DOHH2 (cell line): Measurements from ENCODE around the gene HNF1A.
A peak's percentile ranks its signal among the peaks of the same experiment; 100 is the strongest.

Source experiments
- H3F3A ChIP-seq: fragments of 200-600 bp; sonication (generic), shearing (Covaris generic); 2 replicates; pipeline ENCODE4 v1.6.0; 2016; ENCODE audit warnings: antibody characterized with exemption, mild to moderate bottlenecking; ENCODE audit not compliant: control insufficient read depth, insufficient read depth
- H3K27ac ChIP-seq: fragments of 200-600 bp; sonication (generic); 2 replicates; pipeline ENCODE4 v1.5.1; 2014; ENCODE audit warnings: low read depth, mild to moderate bottlenecking, low read length, moderate library complexity
- H3K27me3 ChIP-seq: fragments of 200-600 bp; sonication (generic); 2 replicates; pipeline ENCODE4 v1.6.1; 2014; ENCODE audit warnings: mild to moderate bottlenecking, low read length, mixed read lengths; ENCODE audit not compliant: control insufficient read depth
- H3K36me3 ChIP-seq: fragments of 200-600 bp; sonication (generic); 2 replicates; pipeline ENCODE4 v1.6.1; 2014; ENCODE audit warnings: mild to moderate bottlenecking, low read length, moderate library complexity, mixed read lengths; ENCODE audit not compliant: control insufficient read depth
- H3K4me1 ChIP-seq: fragments of 200-600 bp; sonication (generic); 2 replicates; pipeline ENCODE4 v1.6.1; 2014; ENCODE audit warnings: mild to moderate bottlenecking, low read length, mixed read lengths; ENCODE audit not compliant: control insufficient read depth
- H3K4me2 ChIP-seq: fragments of 200-600 bp; sonication (generic); 2 replicates; pipeline ENCODE4 v1.6.0; 2014; ENCODE audit warnings: mild to moderate bottlenecking, low read length, moderate library complexity
- H3K4me3 ChIP-seq: fragments of 200-600 bp; sonication (generic); 2 replicates; pipeline ENCODE4 v1.5.1; 2014; ENCODE audit warnings: mild to moderate bottlenecking, low read length, mixed read lengths
- H3K79me2 ChIP-seq: fragments of 200-600 bp; sonication (generic); 2 replicates; pipeline ENCODE4 v1.6.1; 2014; ENCODE audit warnings: mild to moderate bottlenecking, low read length, mixed read lengths; ENCODE audit not compliant: control insufficient read depth
- H3K9me2 ChIP-seq: fragments of 200-600 bp; sonication (generic); replicated peaks from 2 replicates; pipeline ENCODE4 v1.6.1; 2014; ENCODE audit warnings: mild to moderate bottlenecking, low read length, mixed read lengths; ENCODE audit not compliant: control insufficient read depth
- H3K9me3 ChIP-seq: fragments of 200-600 bp; sonication (generic); 2 replicates; pipeline ENCODE4 v1.6.1; 2014; ENCODE audit warnings: antibody characterized with exemption, low read length, mixed read lengths; ENCODE audit not compliant: control insufficient read depth, insufficient read depth
- H4K20me1 ChIP-seq: fragments of 200-600 bp; sonication (generic); 2 replicates; pipeline ENCODE4 v1.6.0; 2014; ENCODE audit warnings: low read depth, mild to moderate bottlenecking, antibody characterized with exemption, low read length, moderate library complexity; ENCODE audit not compliant: control insufficient read depth, insufficient read depth
- EZH2phosphoT487 ChIP-seq: fragments of 200-600 bp; sonication (generic); IDR thresholded peaks from 2 replicates; pipeline ENCODE4 v1.6.1; 2017; ENCODE audit warnings: borderline replicate concordance, mild to moderate bottlenecking, antibody characterized with exemption, low read length, moderate library complexity, mixed read lengths
- TF ChIP-seq, protein P1 (sequence below): fragments of 200-600 bp; sonication (generic); IDR thresholded peaks from one replicate; pipeline ENCODE4 v1.5.1; 2014; ENCODE audit warnings: antibody characterized with exemption, mild to moderate bottlenecking, low read depth, low read length; ENCODE audit not compliant: poor library complexity, severe bottlenecking

HNF1A gene

DNA sequence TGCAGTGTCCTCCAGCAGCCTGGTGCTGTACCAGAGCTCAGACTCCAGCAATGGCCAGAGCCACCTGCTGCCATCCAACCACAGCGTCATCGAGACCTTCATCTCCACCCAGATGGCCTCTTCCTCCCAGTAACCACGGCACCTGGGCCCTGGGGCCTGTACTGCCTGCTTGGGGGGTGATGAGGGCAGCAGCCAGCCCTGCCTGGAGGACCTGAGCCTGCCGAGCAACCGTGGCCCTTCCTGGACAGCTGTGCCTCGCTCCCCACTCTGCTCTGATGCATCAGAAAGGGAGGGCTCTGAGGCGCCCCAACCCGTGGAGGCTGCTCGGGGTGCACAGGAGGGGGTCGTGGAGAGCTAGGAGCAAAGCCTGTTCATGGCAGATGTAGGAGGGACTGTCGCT is 22.7 kb downstream of the HNF1A start:
- no peaks in the 10 kb centered on the region for H3K79me2 ChIP-seq
- no peaks in the 10 kb centered on the region for H3K9me3 ChIP-seq
- H4K20me1 ChIP-seq = no peaks in the 10 kb centered on the region
- H3F3A ChIP-seq = no peaks in the 10 kb centered on the region; the same call in 1 of the 2 replicates
- H3K36me3 ChIP-seq = peaks cover 25% of the 10 kb centered on the region
- H3K27ac ChIP-seq = no peak overlapping the region
- no peaks in the 10 kb centered on the region for H3K9me2 ChIP-seq
- no peak overlapping the region for H3K4me3 ChIP-seq
- TF ChIP-seq, protein P1, sequence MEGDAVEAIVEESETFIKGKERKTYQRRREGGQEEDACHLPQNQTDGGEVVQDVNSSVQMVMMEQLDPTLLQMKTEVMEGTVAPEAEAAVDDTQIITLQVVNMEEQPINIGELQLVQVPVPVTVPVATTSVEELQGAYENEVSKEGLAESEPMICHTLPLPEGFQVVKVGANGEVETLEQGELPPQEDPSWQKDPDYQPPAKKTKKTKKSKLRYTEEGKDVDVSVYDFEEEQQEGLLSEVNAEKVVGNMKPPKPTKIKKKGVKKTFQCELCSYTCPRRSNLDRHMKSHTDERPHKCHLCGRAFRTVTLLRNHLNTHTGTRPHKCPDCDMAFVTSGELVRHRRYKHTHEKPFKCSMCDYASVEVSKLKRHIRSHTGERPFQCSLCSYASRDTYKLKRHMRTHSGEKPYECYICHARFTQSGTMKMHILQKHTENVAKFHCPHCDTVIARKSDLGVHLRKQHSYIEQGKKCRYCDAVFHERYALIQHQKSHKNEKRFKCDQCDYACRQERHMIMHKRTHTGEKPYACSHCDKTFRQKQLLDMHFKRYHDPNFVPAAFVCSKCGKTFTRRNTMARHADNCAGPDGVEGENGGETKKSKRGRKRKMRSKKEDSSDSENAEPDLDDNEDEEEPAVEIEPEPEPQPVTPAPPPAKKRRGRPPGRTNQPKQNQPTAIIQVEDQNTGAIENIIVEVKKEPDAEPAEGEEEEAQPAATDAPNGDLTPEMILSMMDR = no peak
- TF ChIP-seq EZH2phosphoT487 = no peak
- H3K27me3 ChIP-seq = no peaks in the 10 kb centered on the region
- H3K4me1 ChIP-seq = no peaks in the 10 kb centered on the region
- no peak overlapping the region for H3K4me2 ChIP-seq

DNA sequence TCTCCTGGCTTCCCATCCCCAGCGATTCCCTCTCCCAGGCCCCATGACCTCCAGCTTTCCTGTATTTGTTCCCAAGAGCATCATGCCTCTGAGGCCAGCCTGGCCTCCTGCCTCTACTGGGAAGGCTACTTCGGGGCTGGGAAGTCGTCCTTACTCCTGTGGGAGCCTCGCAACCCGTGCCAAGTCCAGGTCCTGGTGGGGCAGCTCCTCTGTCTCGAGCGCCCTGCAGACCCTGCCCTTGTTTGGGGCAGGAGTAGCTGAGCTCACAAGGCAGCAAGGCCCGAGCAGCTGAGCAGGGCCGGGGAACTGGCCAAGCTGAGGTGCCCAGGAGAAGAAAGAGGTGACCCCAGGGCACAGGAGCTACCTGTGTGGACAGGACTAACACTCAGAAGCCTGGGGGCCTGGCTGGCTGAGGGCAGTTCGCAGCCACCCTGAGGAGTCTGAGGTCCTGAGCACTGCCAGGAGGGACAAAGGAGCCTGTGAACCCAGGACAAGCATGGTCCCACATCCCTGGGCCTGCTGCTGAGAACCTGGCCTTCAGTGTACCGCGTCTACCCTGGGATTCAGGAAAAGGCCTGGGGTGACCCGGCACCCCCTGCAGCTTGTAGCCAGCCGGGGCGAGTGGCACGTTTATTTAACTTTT is 23.6 kb downstream of the HNF1A start:
- Histone ChIP-seq H3K27me3 (no peaks in the 10 kb centered on the region), H3K79me2 (no peaks in the 10 kb centered on the region), H3K4me2 (no peak overlapping the region), H3K9me3 (no peaks in the 10 kb centered on the region), H3K27ac (no peak overlapping the region), H3K4me1 (no peaks in the 10 kb centered on the region), H3F3A (no peaks in the 10 kb centered on the region; the same call in 1 of the 2 replicates), H4K20me1 (no peaks in the 10 kb centered on the region), H3K9me2 (no peaks in the 10 kb centered on the region), H3K4me3 (no peak overlapping the region), H3K36me3 (peaks cover 27% of the 10 kb centered on the region)
- TF ChIP-seq EZH2phosphoT487 = no peak
- TF ChIP-seq, protein P1 = no peak

DNA sequence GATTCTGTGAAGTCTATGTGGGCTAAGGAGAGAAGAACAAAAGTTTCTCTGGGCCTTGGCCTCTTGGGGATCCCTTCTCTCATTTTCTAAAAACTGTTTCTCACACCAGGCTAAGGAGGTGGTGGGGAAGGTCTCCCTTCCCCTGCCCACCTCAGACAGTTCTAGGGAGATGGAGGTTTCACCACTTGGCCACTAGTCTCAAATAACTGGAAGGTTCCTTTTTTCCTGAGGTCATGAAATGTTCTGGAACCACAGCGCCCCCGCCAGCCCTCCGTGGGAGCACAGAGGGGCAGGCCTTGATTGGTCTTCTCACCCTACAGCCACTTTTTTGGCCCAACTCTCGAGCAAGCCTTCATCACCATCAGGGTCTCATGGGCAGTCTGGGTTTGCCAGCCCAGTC is 25.3 kb downstream of the HNF1A start:
- TF ChIP-seq EZH2phosphoT487 = no peak
- TF ChIP-seq, protein P1 = peak; percentile 30
- peaks cover 37% of the 10 kb centered on the region for H3K36me3 ChIP-seq
- H3K9me3 ChIP-seq = no peaks in the 10 kb centered on the region
- no peak overlapping the region for H3K4me3 ChIP-seq
- no peaks in the 10 kb centered on the region for H3K9me2 ChIP-seq
- no peaks in the 10 kb centered on the region for H3K4me1 ChIP-seq
- H3K27ac ChIP-seq = no peak overlapping the region
- H3F3A ChIP-seq = no peaks in the 10 kb centered on the region; the same call in 1 of the 2 replicates
- H3K27me3 ChIP-seq = no peaks in the 10 kb centered on the region
- H3K79me2 ChIP-seq = no peaks in the 10 kb centered on the region
- H4K20me1 ChIP-seq = no peaks in the 10 kb centered on the region
- H3K4me2 ChIP-seq = no peak overlapping the region
